ENCODE results near the gene RCAN2. TPM values are rescaled to one million over a fixed set of nuclear protein-coding genes. Genes with fewer than 3 reads are reported as not detected.

RCAN2 gene
- total and polyA plus RNA-seq, 2 donors (not counting 3 experiments of a cell fraction or from before 2014, with no cell fraction given) = 0.07 to 0.33 TPM

GRCh38 chr6:46242921-46243320, 248.3 kb downstream of the RCAN2 start:
- dilution Hi-C loops (cut with MboI; ENCODE audit: extremely low pct_ligation_motif_present, low sequenced_read_pairs) = no loop called here
- no peak for FAIRE-seq
- intact Hi-C loops (cut with micrococcal nuclease) = no loop called here
- POLR2A ChIA-PET = no interaction called here
- Histone ChIP-seq H3K9me3 (replicated peaks; ENCODE audit: control insufficient read depth, insufficient read depth, low read length) (no peaks in the 10 kb centered on the region), H3K79me2 (ENCODE audit: control insufficient read depth, insufficient read depth, low read length) (no peaks in the 10 kb centered on the region), H3K4me3 (replicated peaks in 1 of 3; ENCODE audit: insufficient read depth in 1 of 3, low read depth in 1 of 3, low read length in 3 of 3) (no peak overlapping the region), H3K9ac (replicated peaks; ENCODE audit: extremely low read depth, insufficient read depth, low read length) (no peak overlapping the region), H2AFZ (ENCODE audit: low read depth, low read length) (no peak overlapping the region), H3K27me3 (ENCODE audit: control insufficient read depth in 2 of 2, insufficient read depth in 2 of 2, low read length in 2 of 2) (no peaks in the 10 kb centered on the region), H3K4me2 (ENCODE audit: insufficient read depth, low read length) (no peak overlapping the region), H3K9me1 (replicated peaks; ENCODE audit: control insufficient read depth, extremely low read depth, insufficient read depth, low read length) (no peaks in the 10 kb centered on the region), H4K20me1 (replicated peaks; ENCODE audit: control insufficient read depth, extremely low read depth, insufficient read depth, low read length) (no peaks in the 10 kb centered on the region), H3K27ac (ENCODE audit: insufficient read depth, low read depth, low read length) (no peak overlapping the region), H3K36me3 (ENCODE audit: control insufficient read depth in 2 of 2, extremely low read depth in 1 of 2, insufficient read depth in 2 of 2, low read length in 2 of 2) (no peaks in the 10 kb centered on the region), H3K4me1 (ENCODE audit: control insufficient read depth, extremely low read depth, insufficient read depth, low read length) (no peaks in the 10 kb centered on the region)
- BruUV-seq (replicated peaks) = no TSS peak
- TF ChIP-seq POLR2A (IDR thresholded peaks at IDR 0.05; ENCODE audit: low read depth, low read length) (no peak), GATA2 (IDR thresholded peaks at IDR 0.05; ENCODE audit: insufficient read depth, insufficient read length, low read depth, low read length) (no peak), FOS (IDR thresholded peaks at IDR 0.05; ENCODE audit: borderline replicate concordance, insufficient read depth, low read length) (no peak), CTCF (IDR thresholded peaks at IDR 0.05; ENCODE audit: extremely low read depth in 1 of 2, insufficient read depth in 1 of 2, low read depth in 1 of 2, low read length in 2 of 2) (no peak), EZH2 (IDR thresholded peaks at IDR 0.05; ENCODE audit: borderline replicate concordance, low read depth, low read length, severe bottlenecking) (no peak), MYC (IDR thresholded peaks at IDR 0.05; ENCODE audit: low read depth, low read length) (no peak), POLR2AphosphoS5 (IDR thresholded peaks at IDR 0.05; ENCODE audit: insufficient read depth, low read depth, low read length) (no peak), JUN (IDR thresholded peaks at IDR 0.05; ENCODE audit: borderline replicate concordance, insufficient read depth, insufficient read length, low read depth) (no peak)
- TF ChIP-seq, protein P1, sequence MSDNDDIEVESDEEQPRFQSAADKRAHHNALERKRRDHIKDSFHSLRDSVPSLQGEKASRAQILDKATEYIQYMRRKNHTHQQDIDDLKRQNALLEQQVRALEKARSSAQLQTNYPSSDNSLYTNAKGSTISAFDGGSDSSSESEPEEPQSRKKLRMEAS (IDR thresholded peaks at IDR 0.05; ENCODE audit: insufficient read depth, insufficient read length) = no peak
- CTCF ChIA-PET = interaction anchor here (2.3 kb wide), 1 partner anchor 167 kb away, joined by 7 read pairs; no protein-coding TSS in a partner anchor
- no peak for DNase-seq (ENCODE audit: low read depth, low spot score)
